Naive thymus-derived CD8-positive, alpha-beta T cell (primary cell): ENCODE data around the gene ROGDI. TPM values are rescaled to one million over a fixed set of nuclear protein-coding genes. Genes with fewer than 3 reads are reported as not detected.

ENCODE experiments used
- ATAC-seq, 2 donors: fragments of 150-1000 bp; cut with Tn5 transposase in 1 of 2; sonication (Bioruptor Pico), chemical (Tn5 transposase) in 1 of 2; 1 replicate in 1 of 2; 2 replicates in 1 of 2; pipeline ENCODE4 v1.10.0; 2021; ENCODE audit warnings: mild to moderate bottlenecking in 2 of 2, moderate library complexity in 2 of 2
- POLR2A ChIA-PET: fragments of 350-600 bp; sonication (Branson Sonifier 250); formaldehyde crosslinking; loops from one replicate; lab custom pipeline; 2021; ENCODE audit warnings: antibody characterized with exemption; lab: Charles Lee
- DNase-seq, 10 donors: peaks; one replicate each; pipeline versions ENCODE4 v3.0.0 to v3.0.0-alpha.2; 2020 to 2022
- H3K27ac Mint-ChIP-seq, 10 donors: one replicate each; pipeline ENCODE4 v1.8.0; 2020 to 2022; ENCODE audit warnings: mild to moderate bottlenecking in 10 of 10, mixed read lengths in 10 of 10, moderate library complexity in 4 of 10, inconsistent platforms in 1 of 10
- H3K27me3 Mint-ChIP-seq, 5 donors: one replicate each; pipeline ENCODE4 v1.8.0; 2021 to 2022; ENCODE audit warnings: mixed read lengths in 5 of 5
- H3K36me3 Mint-ChIP-seq, 3 donors: one replicate each; pipeline ENCODE4 v1.8.0; 2020 to 2022; ENCODE audit warnings: mixed read lengths in 3 of 3, mild to moderate bottlenecking in 2 of 3, inconsistent platforms in 1 of 3
- H3K4me1 Mint-ChIP-seq, 4 donors: one replicate each; pipeline ENCODE4 v1.8.0; 2021 to 2022; ENCODE audit warnings: mixed read lengths in 4 of 4
- H3K4me3 Mint-ChIP-seq, 10 donors: one replicate each; pipeline ENCODE4 v1.8.0; 2020 to 2022; ENCODE audit warnings: mild to moderate bottlenecking in 10 of 10, mixed read lengths in 10 of 10, moderate library complexity in 6 of 10, inconsistent platforms in 1 of 10
- H3K9me3 Mint-ChIP-seq, 9 donors: one replicate each; pipeline ENCODE4 v1.8.0; 2020 to 2022; ENCODE audit warnings: mixed read lengths in 9 of 9, mild to moderate bottlenecking in 3 of 9, inconsistent platforms in 1 of 9, moderate library complexity in 1 of 9
- polyA plus RNA-seq, 3 donors: library from polyadenylated mRNA; unstranded; fragments of 300-500 nt; fragmentation: Illumina TruSeq; gene quantifications; one replicate each; pipeline ENCODE4 v1.2.3, GENCODE V29; 2021
- total RNA-seq, 8 experiments: library from RNA in 2 of 8; stranded (reverse) in 2 of 8; gene quantifications; one replicate each; pipeline ENCODE4 v1.2.3 and lab custom pipeline; 2021 to 2026

Gene ROGDI
- total and polyA plus RNA-seq, 5 experiments from 2014 or later, result 7.8 to 12.6 (median 11.8) TPM

DNA sequence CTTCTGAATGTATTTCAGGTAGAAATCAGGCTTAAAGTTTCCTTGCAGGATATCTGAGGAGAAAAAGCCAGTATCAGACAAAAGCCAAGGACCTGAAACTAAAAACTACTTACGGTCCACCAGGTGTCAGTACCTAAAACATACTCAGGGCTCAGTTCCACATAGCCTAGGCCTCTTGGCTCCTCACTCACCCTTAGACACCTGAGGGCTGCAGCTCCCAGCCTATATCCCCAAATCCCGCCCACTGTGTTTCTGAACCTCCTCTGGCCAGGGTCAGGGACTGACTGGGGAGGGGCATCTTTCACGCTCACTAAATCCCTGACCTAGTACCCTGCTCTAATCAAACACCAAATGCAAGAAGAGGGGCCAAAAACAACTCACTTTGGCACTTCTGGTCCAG is 8.8 kb upstream of the ROGDI start:
- H3K4me3 Mint-ChIP-seq, result no peak overlapping the region
- ATAC-seq (no peak), DNase-seq (peak in 1 of 10 donors; percentile 4)
- H3K27ac Mint-ChIP-seq, result peak overlapping the region in 1 of 10 donors; percentile 40
- POLR2A ChIA-PET, result interaction anchor here (0.7 to 1.3 kb wide), 2 partner anchors 9 to 325 kb away, joined by 3 read pairs; partner anchors contain the start of gene ROGDI
- H3K27me3 Mint-ChIP-seq, result no peaks in the 10 kb centered on the region
- no peaks in the 10 kb centered on the region for H3K4me1 Mint-ChIP-seq
- H3K9me3 Mint-ChIP-seq, result no peaks in the 10 kb centered on the region
- H3K36me3 Mint-ChIP-seq, result peaks cover 0 to 84% (median 22%) of the 10 kb centered on the region in 3 donors

DNA sequence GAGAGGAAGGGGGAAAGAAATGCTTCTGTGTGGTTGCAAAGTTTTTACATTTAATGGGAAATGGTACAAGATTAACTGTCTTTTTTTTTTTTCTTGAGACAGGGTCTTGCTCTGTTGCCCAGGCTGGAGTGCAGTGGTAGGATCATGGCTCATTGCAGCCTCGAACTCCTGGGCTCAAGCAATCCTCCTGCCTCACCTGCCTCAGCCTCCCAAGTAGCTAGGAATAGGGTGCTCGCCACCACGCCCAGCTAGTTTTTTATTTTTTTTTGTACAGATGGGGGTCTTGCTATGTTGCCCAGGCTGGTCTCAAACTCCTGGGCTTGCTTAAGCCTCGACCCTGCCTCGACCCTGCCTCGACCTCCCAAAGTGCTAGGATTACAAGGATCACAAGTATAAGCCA is 3.8 kb upstream of the ROGDI start:
- POLR2A ChIA-PET, result no interaction called here
- Mint-ChIP-seq H3K27ac (peak overlapping the region in 1 of 10 donors; percentile 15), H3K27me3 (no peaks in the 10 kb centered on the region), H3K9me3 (no peaks in the 10 kb centered on the region), H3K36me3 (peaks cover 0 to 58% (median 6%) of the 10 kb centered on the region in 3 donors), H3K4me3 (no peak overlapping the region), H3K4me1 (peaks cover 0 to 15% (median 7%) of the 10 kb centered on the region in 4 donors)
- DNase-seq, result no peak
- no peak for ATAC-seq

DNA sequence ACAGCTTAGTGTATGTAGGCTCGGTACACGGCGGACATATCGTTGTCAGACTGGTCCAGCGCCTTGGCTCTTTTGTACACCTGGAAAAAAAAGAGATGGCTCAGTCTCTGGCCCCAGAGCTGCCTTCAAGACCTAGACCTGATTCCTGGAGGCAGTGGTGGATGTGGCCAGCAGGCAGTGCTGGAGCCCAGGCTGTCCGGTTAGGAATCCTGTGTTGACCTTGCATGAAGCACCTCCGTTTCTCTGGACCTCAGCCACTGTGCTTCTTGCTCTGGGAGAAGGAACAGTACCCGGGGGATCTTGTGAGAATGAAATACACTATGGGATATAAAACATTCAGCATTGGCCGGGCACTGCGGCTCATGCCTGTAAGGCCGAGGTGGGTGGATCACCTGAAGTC is 2.8 kb upstream of the ROGDI start:
- peak overlapping the region in 1 of 10 donors; percentile 43 for H3K27ac Mint-ChIP-seq
- POLR2A ChIA-PET, result no interaction called here
- ATAC-seq, result no peak

DNA sequence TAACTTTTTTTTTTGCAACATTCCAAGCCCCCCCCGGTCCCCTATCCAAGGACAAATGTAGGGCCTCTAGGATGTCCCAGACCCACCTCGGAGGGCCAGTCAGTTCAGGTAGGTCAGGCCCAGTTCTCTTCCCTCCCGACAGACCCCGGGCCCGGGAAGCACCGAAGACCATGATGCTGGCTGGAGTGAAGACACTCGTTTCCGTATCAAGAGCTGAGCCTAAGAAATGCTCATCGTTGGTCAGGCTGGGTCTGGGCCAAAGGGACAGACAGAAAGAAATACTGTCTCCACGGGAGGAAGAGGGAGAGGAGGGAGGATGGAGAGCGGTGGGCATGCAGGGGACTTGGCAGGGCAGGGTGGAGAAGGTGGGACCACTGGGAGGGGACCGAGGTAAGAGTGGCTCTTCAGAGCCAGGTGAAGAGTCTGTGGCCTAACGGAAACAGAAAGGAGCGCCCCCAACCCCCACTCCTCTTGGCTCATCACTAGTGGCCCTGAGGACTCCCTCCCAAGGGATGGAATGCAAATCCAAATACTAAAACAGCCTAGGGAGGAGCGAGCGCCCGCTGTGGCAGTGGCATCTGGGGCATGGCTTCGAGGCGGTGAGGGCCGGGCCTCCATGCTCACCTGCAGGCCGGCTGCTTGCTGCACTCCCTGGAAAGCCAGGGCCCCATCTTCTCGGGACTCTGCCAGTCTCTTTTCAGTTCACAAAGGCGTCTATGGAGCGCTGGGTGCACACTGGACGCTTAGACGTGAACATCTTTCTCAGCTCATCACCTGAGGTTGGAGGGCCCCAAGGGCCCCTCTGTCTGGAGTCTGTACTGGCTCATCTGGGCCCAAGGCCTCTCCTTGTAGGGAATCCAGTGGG is 1.7 kb upstream of the ROGDI start:
- ATAC-seq (no peak), DNase-seq (no peak)
- H3K27ac Mint-ChIP-seq, result peak overlapping the region in 4 of 10 donors; percentile 29 to 67 (median 56)
- POLR2A ChIA-PET, result interaction anchor here (1.6 to 2.9 kb wide), 3 partner anchors 38 to 111 kb away, joined by 9 to 25 read pairs (median 9); partner anchors contain the start of genes ANKS3, DNAAF8, NUDT16L1 and ZNF500
- H3K27me3 Mint-ChIP-seq, result no peaks in the 10 kb centered on the region
- peaks cover 0 to 39% (median 0%) of the 10 kb centered on the region in 3 donors for H3K36me3 Mint-ChIP-seq
- H3K4me1 Mint-ChIP-seq, result peaks cover 7 to 22% (median 13%) of the 10 kb centered on the region in 4 donors
- peak overlapping the region in 8 of 10 donors; percentile 14 to 87 (median 74) for H3K4me3 Mint-ChIP-seq
- H3K9me3 Mint-ChIP-seq, result no peaks in the 10 kb centered on the region

More for the DNA sequence above, 2.8 kb upstream of the ROGDI start:
- Mint-ChIP-seq H3K4me1 (peaks cover 6 to 22% (median 12%) of the 10 kb centered on the region in 4 donors), H3K9me3 (no peaks in the 10 kb centered on the region), H3K4me3 (peak overlapping the region in 2 of 10 donors; percentile 3 to 26), H3K36me3 (peaks cover 0 to 48% (median 4%) of the 10 kb centered on the region in 3 donors), H3K27me3 (no peaks in the 10 kb centered on the region)
- no peak for DNase-seq

DNA sequence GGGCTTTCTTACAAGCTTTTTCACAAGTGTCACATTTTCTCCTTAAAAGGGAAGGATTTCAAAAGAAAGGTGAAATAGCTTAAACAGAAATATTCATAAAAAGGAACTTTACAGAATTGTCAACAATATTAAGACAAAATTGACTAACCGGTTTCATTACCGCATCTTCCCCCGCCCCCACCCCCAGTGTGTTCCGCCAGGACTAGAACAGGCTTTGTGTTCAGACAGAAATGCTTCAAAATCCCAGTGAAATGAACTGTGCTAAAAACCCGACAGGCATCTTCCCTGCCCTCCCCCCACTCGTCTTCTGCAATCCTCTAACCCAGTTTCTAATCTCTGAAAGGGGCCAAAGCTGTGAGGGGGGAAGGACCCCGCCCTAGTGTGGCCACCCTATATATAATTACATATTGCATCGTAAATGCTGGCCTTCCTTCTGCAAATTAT is 990 bp upstream of the ROGDI start:
- Mint-ChIP-seq H3K4me3 (peak overlapping the region; percentile 80 to 91 (median 86)), H3K4me1 (peaks cover 7 to 22% (median 13%) of the 10 kb centered on the region in 4 donors), H3K9me3 (no peaks in the 10 kb centered on the region), H3K27me3 (no peaks in the 10 kb centered on the region), H3K27ac (peak overlapping the region in 6 of 10 donors; percentile 19 to 90 (median 86)), H3K36me3 (peaks cover 0 to 37% (median 4%) of the 10 kb centered on the region in 3 donors)
- DNase-seq, result no peak
- POLR2A ChIA-PET, result interaction anchor here (0.7 to 2.9 kb wide), 9 partner anchors 9 to 384 kb away, joined by 3 to 25 read pairs (median 7); partner anchors contain the start of genes ANKS3, DNAAF8, GLYR1 and NUDT16L1
- no peak for ATAC-seq

DNA sequence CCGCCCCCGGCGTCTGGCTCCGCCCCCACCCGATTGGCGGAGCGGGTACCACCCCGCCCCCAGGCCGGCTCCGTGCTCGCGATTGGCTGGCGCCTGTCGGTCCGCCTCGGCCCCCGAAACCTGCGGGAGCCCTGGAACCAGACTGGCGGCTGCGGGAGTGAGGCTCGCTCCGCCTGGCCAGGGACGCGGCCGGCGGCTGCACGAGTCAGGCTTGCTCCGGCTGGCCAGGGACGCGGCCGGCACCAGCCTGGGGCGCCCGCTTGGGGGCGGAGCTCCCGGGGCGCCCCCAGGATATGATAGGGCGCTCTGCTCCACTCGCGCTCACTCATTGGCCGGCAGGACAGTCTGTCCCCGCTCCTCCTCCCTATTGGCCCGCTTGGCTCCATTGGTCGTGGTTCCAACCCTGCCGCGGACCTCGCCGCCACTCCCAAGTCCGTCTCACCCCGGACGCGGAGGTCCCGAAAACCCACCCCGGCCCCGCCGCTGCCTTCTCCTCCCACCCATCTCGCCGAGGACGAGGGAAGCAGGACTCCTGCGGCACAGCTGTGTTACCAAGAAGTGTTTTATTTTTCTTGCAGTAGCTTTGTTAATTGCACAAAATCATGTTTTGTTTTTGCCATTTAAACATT is 340 bp upstream of the ROGDI start:
- peak; percentile 76 to 99 (median 89) for DNase-seq
- Mint-ChIP-seq H3K27me3 (no peaks in the 10 kb centered on the region), H3K4me1 (peaks cover 7 to 22% (median 13%) of the 10 kb centered on the region in 4 donors), H3K9me3 (no peaks in the 10 kb centered on the region), H3K27ac (peak overlapping the region in 8 of 10 donors; percentile 58 to 95 (median 86)), H3K4me3 (peak overlapping the region; percentile 80 to 91 (median 86)), H3K36me3 (peaks cover 0 to 31% (median 4%) of the 10 kb centered on the region in 3 donors)
- POLR2A ChIA-PET, result interaction anchor here (0.7 to 2.9 kb wide), 16 partner anchors 8 to 531 kb away, joined by 3 to 25 read pairs (median 4); partner anchors contain the start of genes ANKS3, DNAAF8, GLYR1 and NUDT16L1
- peak; percentile 83 to 87 for ATAC-seq

DNA sequence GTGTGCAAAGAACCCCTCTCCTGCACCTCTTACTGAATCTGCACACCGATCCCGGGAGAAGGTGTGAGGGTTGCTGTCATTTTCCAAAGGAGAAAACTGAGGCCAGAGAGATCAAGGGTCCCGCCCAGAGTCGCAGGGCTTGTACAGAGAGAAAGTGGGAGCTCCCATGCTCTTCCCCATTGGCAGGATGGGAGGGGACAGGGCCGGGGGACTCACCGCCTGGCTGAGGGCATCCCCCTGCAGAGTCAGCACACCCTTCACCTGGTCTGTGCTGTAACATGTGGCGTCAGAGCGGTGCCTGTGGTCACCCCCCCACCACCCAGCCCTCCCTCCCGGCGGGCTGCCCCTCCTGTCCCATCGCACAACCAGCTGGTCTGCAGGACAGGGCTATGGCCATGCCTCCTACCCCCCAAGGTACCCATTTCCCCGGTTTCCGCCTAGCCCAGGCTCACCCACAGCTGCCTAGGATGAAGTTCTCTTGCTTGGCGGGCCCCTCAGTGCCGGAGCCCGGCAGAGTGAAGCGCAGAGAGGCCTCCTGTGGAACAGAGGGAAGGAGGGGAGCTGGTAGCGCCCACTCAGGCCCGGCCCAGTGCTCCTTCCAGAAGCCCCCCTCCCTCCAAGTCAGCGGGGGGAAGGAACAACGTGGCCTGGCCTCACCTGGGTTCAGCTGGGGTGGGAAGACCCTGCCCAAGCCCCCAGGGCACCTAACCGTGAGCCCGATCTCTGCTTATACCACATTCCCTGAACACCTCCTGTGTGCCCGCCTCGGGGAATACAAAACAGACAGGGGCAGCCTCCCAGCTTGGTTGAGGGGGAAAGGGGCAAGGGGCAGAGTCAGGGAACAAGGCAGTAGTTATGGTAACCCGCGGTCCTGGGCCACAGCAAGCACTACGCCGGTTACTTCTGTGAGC is 1.1 kb downstream of the ROGDI start:
- H3K9me3 Mint-ChIP-seq, result no peaks in the 10 kb centered on the region
- H3K36me3 Mint-ChIP-seq, result peaks cover 0 to 21% (median 5%) of the 10 kb centered on the region in 3 donors
- DNase-seq (no peak), ATAC-seq (no peak)
- H3K27me3 Mint-ChIP-seq, result no peaks in the 10 kb centered on the region
- peaks cover 7 to 22% (median 13%) of the 10 kb centered on the region in 4 donors for H3K4me1 Mint-ChIP-seq
- H3K27ac Mint-ChIP-seq, result peak overlapping the region; percentile 56 to 95 (median 92)
- H3K4me3 Mint-ChIP-seq, result peak overlapping the region; percentile 79 to 91 (median 86)
- POLR2A ChIA-PET, result interaction anchor here (0.6 to 2.9 kb wide), 10 partner anchors 11 to 544 kb away, joined by 3 to 25 read pairs (median 4); partner anchors contain the start of genes ANKS3, DNAAF8, GLYR1 and UBN1

DNA sequence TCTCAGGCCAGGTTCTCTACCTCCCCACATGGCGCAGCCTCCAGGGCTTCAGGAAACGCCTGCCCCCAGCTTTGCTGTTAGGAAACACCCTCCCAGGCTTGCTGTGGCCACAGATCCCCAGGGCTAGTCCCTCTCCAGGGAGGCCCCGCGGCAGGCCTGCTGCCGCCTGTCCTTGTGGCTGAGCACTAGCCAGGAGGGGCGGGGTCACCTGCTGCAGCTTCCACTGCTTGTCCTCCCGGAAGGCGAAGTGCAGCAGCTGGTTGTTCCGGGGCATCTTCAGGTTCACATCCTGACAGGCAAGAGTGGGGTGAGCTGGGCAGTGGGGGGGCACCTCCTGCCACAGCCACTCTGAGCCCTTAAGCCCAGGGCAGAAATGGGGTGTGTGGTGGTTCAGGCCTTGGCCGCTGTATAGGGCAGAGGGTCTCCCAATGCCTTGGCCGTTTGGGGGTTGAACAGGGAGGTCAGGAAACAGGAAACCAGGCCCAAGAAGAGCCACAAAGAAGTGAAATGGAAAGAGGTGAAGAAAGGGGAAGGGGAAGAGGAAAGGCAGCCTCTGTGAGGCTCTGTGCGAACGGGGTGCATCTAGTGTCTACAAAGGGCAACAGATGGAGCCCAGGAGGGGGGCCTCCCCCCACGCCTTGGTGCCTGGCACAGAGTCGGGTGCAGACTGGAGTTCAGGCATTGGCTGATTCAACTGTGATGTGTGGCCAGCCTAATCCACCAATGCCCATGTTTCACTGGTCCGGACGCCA is 2.0 kb downstream of the ROGDI start:
- no peak for ATAC-seq
- POLR2A ChIA-PET, result interaction anchor here (0.6 to 2.7 kb wide), 4 partner anchors 8 to 136 kb away, joined by 3 to 10 read pairs (median 4); no protein-coding TSS in a partner anchor

DNA sequence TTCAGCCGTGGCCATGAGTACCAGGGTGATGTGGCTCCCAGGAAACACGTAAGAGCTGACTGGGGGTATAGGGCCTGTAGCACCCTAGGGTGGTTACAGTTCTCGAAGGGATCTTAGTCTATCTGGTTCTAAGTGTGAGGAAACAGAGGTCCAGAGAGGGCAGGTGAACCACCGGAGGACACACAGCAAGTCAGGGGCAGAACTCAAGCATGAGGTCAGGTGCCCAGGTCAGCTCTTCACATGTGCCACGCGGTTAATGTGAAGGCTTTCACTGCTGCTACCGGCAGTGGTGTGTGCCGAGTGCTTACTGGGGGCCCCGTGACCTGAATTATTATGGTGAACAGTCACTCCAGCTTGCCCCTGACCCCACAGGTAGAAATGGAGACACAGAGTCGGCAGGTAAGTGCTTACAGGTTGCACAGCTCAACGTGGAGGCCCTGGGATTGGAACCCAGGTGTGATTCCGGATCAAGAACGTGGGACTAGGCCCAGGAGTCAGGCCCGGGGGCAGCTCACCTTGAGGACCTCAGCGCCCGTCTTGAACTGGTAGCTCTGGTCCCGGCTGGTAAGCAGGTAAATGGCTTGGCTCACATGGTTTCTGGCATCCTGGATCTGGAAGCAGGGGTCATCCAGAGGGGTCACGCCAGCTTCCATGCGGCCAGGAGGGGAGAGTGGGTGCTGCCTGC is 3.1 kb downstream of the ROGDI start:
- Mint-ChIP-seq H3K4me3 (peak overlapping the region in 2 of 10 donors; percentile 20 to 22), H3K9me3 (no peaks in the 10 kb centered on the region), H3K27ac (peak overlapping the region in 3 of 10 donors; percentile 22 to 75 (median 53)), H3K36me3 (peaks cover 0 to 7% (median 5%) of the 10 kb centered on the region in 3 donors), H3K27me3 (no peaks in the 10 kb centered on the region), H3K4me1 (peaks cover 7 to 22% (median 13%) of the 10 kb centered on the region in 4 donors)
- POLR2A ChIA-PET, result interaction anchor here (0.7 to 1.1 kb wide), 3 partner anchors 10 to 61 kb away, joined by 3 to 4 read pairs (median 4); no protein-coding TSS in a partner anchor
- no peak for DNase-seq
- no peak for ATAC-seq

More for the DNA sequence above, 2.0 kb downstream of the ROGDI start:
- no peak for DNase-seq
- Mint-ChIP-seq H3K27me3 (no peaks in the 10 kb centered on the region), H3K4me3 (peak overlapping the region; percentile 36 to 81 (median 54)), H3K36me3 (peaks cover 0 to 15% (median 5%) of the 10 kb centered on the region in 3 donors), H3K4me1 (peaks cover 7 to 22% (median 13%) of the 10 kb centered on the region in 4 donors), H3K27ac (peak overlapping the region in 8 of 10 donors; percentile 51 to 95 (median 70)), H3K9me3 (no peaks in the 10 kb centered on the region)

DNA sequence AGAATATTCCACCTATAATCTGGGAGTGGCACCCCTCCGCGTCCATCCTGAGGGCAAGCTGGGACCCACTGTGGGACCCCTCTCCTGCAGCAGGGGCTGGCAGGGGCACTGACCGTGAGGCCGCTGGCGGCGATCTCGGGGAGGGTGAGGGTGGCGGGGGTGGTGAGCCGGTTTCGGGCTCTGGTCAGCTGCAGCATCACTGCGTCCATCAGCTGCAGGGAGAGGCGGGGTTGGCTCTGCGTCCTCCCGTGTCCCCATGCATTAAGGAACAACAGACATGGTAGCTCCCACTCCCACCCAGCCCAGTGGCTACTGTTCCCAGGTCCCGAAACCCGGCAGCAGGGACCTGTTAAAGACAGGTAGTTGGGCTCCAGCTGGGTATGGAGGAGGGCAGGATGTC is 4.0 kb downstream of the ROGDI start:
- no peaks in the 10 kb centered on the region for H3K27me3 Mint-ChIP-seq
- peaks cover 7 to 20% (median 13%) of the 10 kb centered on the region in 4 donors for H3K4me1 Mint-ChIP-seq
- no peak overlapping the region for H3K4me3 Mint-ChIP-seq
- POLR2A ChIA-PET, result no interaction called here
- no peak overlapping the region for H3K27ac Mint-ChIP-seq
- no peak for DNase-seq
- peaks cover 0 to 5% (median 5%) of the 10 kb centered on the region in 3 donors for H3K36me3 Mint-ChIP-seq
- H3K9me3 Mint-ChIP-seq, result no peaks in the 10 kb centered on the region
- no peak for ATAC-seq
